ENCODE measurements around the gene MRPS27. TPM values are rescaled to one million over a fixed set of nuclear protein-coding genes. Genes with fewer than 3 reads are reported as not detected.

MRPS27 gene
- total and polyA plus RNA-seq, 2 of the 4 experiments (the other 2 are of a cell fraction), result 46.9 to 90.5 TPM

DNA sequence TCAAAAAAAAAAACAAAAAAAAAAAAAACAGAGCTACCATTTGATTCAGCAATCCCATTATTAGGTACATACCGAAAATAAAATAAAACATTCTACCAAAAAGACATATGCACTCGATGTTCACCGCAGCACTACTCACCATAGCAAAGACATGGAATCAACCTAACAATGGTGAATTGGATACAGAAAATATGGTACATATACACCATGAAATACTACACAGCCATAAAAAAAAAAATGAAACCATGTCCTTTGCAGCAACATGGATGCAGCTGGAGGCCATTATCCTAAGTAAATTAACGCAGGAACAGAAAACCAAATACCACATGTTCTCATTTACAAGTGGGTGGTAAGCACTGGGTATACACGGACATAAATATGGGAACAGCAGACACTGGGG is 21.3 kb downstream of the MRPS27 start:
- H4K8ac ChIP-seq (ENCODE audit: low read depth in 2 of 2, low read length in 2 of 2), result no peak overlapping the region
- in situ Hi-C loops (cut with MboI; ENCODE audit: low sequenced_read_pairs), result no loop called here
- H3K27ac ChIP-seq (ENCODE audit: insufficient read depth, low read length), result no peak overlapping the region
- CTCF ChIA-PET, result interaction anchor here (0.7 kb wide), 1 partner anchor 14 kb away, joined by 3 read pairs; no protein-coding TSS in a partner anchor
- no peak overlapping the region for H4K5ac ChIP-seq (ENCODE audit: low read depth, low read length)
- H3K4ac ChIP-seq (ENCODE audit: low read depth, low read length), result no peak overlapping the region
- no peak overlapping the region for H3K4me2 ChIP-seq (ENCODE audit: low read depth, low read length)
- no peak overlapping the region for H2BK5ac ChIP-seq (ENCODE audit: low read depth, low read length, poor library complexity, severe bottlenecking)
- H2BK15ac ChIP-seq (ENCODE audit: low read depth, low read length), result no peak overlapping the region
- no peaks in the 10 kb centered on the region for H3K27me3 ChIP-seq (ENCODE audit: control insufficient read depth, insufficient read depth, low read length)
- no peak overlapping the region for H3K23ac ChIP-seq (ENCODE audit: low read depth, low read length)
- no peaks in the 10 kb centered on the region for H4K20me1 ChIP-seq (ENCODE audit: insufficient read depth, low read length)
- H3K4me3 ChIP-seq (ENCODE audit: insufficient read depth, low read depth, low read length), result no peak overlapping the region
- BruUV-seq (replicated peaks), result no TSS peak
- dilution Hi-C loops (cut with HindIII; ENCODE audit: low sequenced_read_pairs, unreplicated experiment), result no loop called here
- peaks cover 3% of the 10 kb centered on the region; the same call in 1 of the 2 replicates for H3K9me1 ChIP-seq (ENCODE audit: insufficient read depth, low read length)
- no peak overlapping the region for H2BK120ac ChIP-seq (ENCODE audit: low read depth, low read length)
- POLR2A ChIA-PET (ENCODE audit: unreplicated experiment), result no interaction called here
- TF ChIP-seq BHLHE40 (IDR thresholded peaks at IDR 0.05; ENCODE audit: low read depth, low read length) (no peak), MAFK (IDR thresholded peaks at IDR 0.05; ENCODE audit: low read depth, low read length) (no peak), RFX5 (IDR thresholded peaks at IDR 0.05; ENCODE audit: low read depth, low read length) (no peak), SMC3 (IDR thresholded peaks at IDR 0.05; ENCODE audit: low read depth, low read length) (no peak), MAZ (IDR thresholded peaks at IDR 0.05; ENCODE audit: borderline replicate concordance, low read depth, low read length) (no peak), RCOR1 (IDR thresholded peaks at IDR 0.05; ENCODE audit: insufficient replicate concordance, low read length) (no peak), RAD21 (IDR thresholded peaks at IDR 0.05; ENCODE audit: low read length) (no peak), CHD1 (IDR thresholded peaks at IDR 0.05; ENCODE audit: low read depth, low read length) (no peak), POLR2A (IDR thresholded peaks at IDR 0.05; ENCODE audit: low read depth, low read length) (no peak), FOS (IDR thresholded peaks at IDR 0.05; ENCODE audit: low read depth, low read length) (no peak)
- TF ChIP-seq, protein P1, sequence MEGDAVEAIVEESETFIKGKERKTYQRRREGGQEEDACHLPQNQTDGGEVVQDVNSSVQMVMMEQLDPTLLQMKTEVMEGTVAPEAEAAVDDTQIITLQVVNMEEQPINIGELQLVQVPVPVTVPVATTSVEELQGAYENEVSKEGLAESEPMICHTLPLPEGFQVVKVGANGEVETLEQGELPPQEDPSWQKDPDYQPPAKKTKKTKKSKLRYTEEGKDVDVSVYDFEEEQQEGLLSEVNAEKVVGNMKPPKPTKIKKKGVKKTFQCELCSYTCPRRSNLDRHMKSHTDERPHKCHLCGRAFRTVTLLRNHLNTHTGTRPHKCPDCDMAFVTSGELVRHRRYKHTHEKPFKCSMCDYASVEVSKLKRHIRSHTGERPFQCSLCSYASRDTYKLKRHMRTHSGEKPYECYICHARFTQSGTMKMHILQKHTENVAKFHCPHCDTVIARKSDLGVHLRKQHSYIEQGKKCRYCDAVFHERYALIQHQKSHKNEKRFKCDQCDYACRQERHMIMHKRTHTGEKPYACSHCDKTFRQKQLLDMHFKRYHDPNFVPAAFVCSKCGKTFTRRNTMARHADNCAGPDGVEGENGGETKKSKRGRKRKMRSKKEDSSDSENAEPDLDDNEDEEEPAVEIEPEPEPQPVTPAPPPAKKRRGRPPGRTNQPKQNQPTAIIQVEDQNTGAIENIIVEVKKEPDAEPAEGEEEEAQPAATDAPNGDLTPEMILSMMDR (conservative IDR thresholded peaks at IDR 0.05; ENCODE audit: low read depth, low read length), result no peak
- TF ChIP-seq, protein P2, sequence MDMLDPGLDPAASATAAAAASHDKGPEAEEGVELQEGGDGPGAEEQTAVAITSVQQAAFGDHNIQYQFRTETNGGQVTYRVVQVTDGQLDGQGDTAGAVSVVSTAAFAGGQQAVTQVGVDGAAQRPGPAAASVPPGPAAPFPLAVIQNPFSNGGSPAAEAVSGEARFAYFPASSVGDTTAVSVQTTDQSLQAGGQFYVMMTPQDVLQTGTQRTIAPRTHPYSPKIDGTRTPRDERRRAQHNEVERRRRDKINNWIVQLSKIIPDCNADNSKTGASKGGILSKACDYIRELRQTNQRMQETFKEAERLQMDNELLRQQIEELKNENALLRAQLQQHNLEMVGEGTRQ (IDR thresholded peaks at IDR 0.05; ENCODE audit: low read depth, low read length), result no peak
- H3K79me1 ChIP-seq (ENCODE audit: low read depth in 1 of 2, low read length in 2 of 2), result peaks cover 23 to 45% of the 10 kb centered on the region in 2 experiments
- no peak overlapping the region for H3K18ac ChIP-seq (ENCODE audit: low read depth, low read length)
- H2AK9ac ChIP-seq (replicated peaks; ENCODE audit: low read depth, low read length, poor library complexity), result no peak overlapping the region
- H3K9me3 ChIP-seq (ENCODE audit: control insufficient read depth, insufficient read depth, low read length), result no peaks in the 10 kb centered on the region
- DNase-seq, result no peak
- no peaks in the 10 kb centered on the region for H3K36me3 ChIP-seq (ENCODE audit: control insufficient read depth, insufficient read depth, low read length)
- H2AFZ ChIP-seq (replicated peaks; ENCODE audit: low read length, poor library complexity), result no peak overlapping the region
- ATAC-seq (ENCODE audit: low read depth), result no peak
- H2AK5ac ChIP-seq (ENCODE audit: low read depth, low read length), result no peak overlapping the region
- H2BK20ac ChIP-seq (ENCODE audit: low read depth, low read length), result no peak overlapping the region
- no peak overlapping the region for H4K91ac ChIP-seq (ENCODE audit: insufficient read depth, low read depth, low read length)
- no peaks in the 10 kb centered on the region; the same call in 1 of the 2 replicates for H3K4me1 ChIP-seq (ENCODE audit: control insufficient read depth, insufficient read depth, low read length)
- H3K14ac ChIP-seq (replicated peaks; ENCODE audit: low read depth, low read length), result no peak overlapping the region
- WGBS, 2 experiments (ENCODE audit: extremely low coverage in 2 of 2, insufficient read length in 1 of 2), result no CpG with 5 or more reads among the region's 5 CpGs
- no peak overlapping the region for H3K9ac ChIP-seq (ENCODE audit: low read depth, low read length)
- intact Hi-C loops (cut with micrococcal nuclease), result no loop called here
- H3K56ac ChIP-seq (ENCODE audit: extremely low read depth, insufficient read depth, low read length), result no peak overlapping the region
